GM12874 (cell line): ENCODE results near the gene EIF3B.

ENCODE experiments used
- CTCF ChIP-seq: IDR thresholded peaks from 2 replicates; pipeline ENCODE4 v1.5.1; 2011; ENCODE audit warnings: low read depth, mild to moderate bottlenecking, control low read depth, low read length, moderate library complexity; ENCODE audit not compliant: insufficient read depth

Gene EIF3B

GRCh38 chr7:2354186-2354938, at the start of gene EIF3B:
TSS of gene EIF3B (plus strand) at chr7:2354827. CDS start at chr7:2354922, 95 bp downstream.
- no peak for TF ChIP-seq CTCF

DNA sequence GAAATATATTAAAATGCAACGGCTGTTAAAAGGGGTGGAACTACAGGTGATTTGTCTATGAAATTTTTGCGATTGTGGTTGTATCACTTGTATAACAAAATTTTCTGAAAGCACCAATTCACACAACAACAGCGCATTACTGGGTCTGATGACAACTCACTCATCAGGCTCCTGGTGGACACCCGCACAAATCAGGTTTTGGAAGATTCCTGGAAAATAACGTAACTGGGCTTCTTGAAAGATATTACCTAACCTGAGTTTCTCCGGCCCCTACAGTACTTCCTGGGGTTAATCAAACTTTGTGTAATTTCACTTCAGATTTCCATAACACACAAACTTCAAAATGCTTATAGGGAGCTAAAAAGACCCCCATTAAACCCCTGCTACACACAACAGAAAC, 47.9 kb upstream of the EIF3B start:
- no peak for TF ChIP-seq CTCF

GRCh38 chr7:2307690-2308107, 46.9 kb upstream of the EIF3B start:
- no peak for TF ChIP-seq CTCF

DNA sequence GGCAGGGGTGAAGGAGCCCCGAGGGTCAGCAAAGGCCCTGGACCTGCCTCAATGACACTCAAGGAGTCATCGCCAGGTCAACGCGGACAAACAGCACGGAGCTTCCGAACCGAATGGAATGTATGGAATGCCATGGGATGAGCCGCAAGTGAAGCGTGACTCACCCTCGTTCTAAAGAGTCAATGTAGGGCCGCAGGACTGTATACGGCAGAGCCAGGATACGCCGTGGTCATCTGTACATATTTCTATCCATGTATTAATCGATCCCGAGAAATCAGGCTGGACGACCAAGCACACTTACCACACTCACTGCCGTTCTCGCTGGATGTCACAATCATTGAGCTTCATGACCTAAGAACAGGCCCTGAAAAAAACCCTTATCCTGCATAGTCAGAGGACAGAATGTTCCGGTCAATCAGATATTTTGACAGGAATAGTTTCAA, 44.7 kb upstream of the EIF3B start:
- TF ChIP-seq CTCF = no peak

- TF ChIP-seq CTCF = no peak
Measured at GRCh38 chr7:2312267-2312929, 42.2 kb upstream of the EIF3B start.

DNA sequence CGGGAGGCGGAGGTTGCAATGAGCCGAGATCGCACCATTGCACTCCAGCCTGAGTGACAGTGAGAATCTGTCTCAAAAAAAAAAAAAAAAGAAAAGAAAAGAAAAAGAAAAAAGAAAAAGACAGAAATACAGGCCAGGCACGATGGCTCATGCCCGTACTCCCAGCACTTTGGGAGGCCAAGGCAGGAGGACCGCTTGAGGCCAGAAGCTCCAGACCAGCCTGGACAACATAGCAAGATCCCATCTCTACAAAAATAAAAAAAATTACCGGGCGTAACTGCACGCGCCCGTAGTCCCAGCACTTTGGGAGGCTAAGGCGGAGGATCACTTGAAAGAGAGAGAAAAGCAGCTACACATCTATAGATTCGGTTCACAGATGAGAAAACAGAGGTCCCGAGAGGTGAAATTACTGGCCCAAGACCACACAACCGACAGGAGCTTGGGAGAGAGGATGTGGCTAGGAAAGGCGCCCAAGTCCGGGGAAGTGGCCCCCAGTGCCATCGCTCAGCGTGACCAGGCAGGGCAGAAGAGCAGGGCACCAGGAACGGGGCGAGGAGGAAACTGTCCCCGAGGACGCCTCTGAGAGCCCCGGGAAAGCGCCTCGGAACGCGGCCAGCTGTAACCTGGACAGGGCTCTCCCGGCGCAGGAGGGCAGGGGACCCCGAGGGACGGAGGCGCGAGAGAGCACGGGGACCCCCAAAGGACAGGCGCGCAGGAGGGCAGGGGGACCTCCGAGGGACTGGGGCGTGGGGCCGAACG, 41.0 kb upstream of the EIF3B start:
- TF ChIP-seq CTCF = no peak
